Measurements from ENCODE around the gene GALNT9.

DNA sequence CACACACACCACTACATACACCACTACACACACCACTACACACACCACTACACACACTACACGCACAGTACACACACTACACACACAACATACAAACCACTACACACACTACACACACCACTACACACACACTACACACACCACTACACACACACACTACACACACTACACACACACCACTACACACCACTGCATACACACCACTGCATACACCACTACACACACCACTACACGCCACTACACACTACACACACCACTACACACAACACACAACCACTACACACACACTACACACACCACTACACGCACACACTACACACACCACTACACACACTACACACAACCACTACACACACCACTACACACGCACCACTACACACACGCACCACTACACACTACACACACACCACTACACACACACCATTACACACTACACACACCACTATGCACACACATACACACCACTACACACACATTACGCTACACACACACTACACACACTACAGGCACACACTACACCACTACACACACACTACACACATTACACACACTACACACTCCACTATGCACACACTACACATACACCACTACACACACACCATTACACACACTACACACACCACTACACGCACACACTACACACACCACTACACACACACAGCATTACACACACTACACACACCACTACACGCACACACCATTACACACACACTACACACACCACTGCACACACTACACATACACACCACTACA lies 172.6 kb downstream of the GALNT9 start:
- TF ChIP-seq, protein P1, sequence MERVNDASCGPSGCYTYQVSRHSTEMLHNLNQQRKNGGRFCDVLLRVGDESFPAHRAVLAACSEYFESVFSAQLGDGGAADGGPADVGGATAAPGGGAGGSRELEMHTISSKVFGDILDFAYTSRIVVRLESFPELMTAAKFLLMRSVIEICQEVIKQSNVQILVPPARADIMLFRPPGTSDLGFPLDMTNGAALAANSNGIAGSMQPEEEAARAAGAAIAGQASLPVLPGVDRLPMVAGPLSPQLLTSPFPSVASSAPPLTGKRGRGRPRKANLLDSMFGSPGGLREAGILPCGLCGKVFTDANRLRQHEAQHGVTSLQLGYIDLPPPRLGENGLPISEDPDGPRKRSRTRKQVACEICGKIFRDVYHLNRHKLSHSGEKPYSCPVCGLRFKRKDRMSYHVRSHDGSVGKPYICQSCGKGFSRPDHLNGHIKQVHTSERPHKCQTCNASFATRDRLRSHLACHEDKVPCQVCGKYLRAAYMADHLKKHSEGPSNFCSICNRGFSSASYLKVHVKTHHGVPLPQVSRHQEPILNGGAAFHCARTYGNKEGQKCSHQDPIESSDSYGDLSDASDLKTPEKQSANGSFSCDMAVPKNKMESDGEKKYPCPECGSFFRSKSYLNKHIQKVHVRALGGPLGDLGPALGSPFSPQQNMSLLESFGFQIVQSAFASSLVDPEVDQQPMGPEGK (CRISPR knock-in tag; IDR thresholded peaks at IDR 0.05; ENCODE audit: borderline replicate concordance) = no peak
- TF ChIP-seq, protein P2, sequence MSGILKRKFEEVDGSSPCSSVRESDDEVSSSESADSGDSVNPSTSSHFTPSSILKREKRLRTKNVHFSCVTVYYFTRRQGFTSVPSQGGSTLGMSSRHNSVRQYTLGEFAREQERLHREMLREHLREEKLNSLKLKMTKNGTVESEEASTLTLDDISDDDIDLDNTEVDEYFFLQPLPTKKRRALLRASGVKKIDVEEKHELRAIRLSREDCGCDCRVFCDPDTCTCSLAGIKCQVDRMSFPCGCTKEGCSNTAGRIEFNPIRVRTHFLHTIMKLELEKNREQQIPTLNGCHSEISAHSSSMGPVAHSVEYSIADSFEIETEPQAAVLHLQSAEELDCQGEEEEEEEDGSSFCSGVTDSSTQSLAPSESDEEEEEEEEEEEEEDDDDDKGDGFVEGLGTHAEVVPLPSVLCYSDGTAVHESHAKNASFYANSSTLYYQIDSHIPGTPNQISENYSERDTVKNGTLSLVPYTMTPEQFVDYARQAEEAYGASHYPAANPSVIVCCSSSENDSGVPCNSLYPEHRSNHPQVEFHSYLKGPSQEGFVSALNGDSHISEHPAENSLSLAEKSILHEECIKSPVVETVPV (CRISPR knock-in tag; IDR thresholded peaks at IDR 0.05) = no peak
- TF ChIP-seq ISL1 (CRISPR knock-in tag; IDR thresholded peaks at IDR 0.05) (no peak), RARB (CRISPR knock-in tag; IDR thresholded peaks at IDR 0.05) (no peak), ARNTL (CRISPR knock-in tag; IDR thresholded peaks at IDR 0.05; ENCODE audit: borderline replicate concordance, low read depth) (no peak)
